ENCODE measurements around the gene CRYGC. TPM values are rescaled to one million over a fixed set of nuclear protein-coding genes. Genes with fewer than 3 reads are reported as not detected.
"Not testable (repeated sequence)": the region's sequence is repeated elsewhere in the genome, so short reads cannot be mapped to it uniquely, and the experiment has no call there.

CRYGC gene
- total RNA-seq, 1 experiment from 2014 or later, result not detected

DNA sequence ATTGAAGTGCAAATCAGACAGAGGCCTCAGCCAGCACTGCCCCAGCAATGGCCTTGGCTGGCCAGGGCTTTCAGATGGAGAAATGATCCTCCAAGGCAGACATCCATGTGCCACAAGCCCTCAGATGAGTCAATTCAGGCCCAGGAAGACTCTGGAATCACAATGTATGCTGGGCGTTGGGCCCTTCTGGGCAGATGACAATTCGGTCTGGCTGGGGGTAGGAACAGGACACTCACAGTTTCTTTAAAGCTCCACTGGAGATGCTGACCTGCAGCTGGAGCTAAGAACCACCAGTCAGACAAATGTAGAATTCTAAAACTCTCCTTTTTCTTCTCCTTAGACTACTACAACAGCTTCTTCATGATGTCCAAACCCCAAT is 7.1 kb upstream of the CRYGC start:
- DNase-seq (ENCODE audit: low spot score), result no peak

DNA sequence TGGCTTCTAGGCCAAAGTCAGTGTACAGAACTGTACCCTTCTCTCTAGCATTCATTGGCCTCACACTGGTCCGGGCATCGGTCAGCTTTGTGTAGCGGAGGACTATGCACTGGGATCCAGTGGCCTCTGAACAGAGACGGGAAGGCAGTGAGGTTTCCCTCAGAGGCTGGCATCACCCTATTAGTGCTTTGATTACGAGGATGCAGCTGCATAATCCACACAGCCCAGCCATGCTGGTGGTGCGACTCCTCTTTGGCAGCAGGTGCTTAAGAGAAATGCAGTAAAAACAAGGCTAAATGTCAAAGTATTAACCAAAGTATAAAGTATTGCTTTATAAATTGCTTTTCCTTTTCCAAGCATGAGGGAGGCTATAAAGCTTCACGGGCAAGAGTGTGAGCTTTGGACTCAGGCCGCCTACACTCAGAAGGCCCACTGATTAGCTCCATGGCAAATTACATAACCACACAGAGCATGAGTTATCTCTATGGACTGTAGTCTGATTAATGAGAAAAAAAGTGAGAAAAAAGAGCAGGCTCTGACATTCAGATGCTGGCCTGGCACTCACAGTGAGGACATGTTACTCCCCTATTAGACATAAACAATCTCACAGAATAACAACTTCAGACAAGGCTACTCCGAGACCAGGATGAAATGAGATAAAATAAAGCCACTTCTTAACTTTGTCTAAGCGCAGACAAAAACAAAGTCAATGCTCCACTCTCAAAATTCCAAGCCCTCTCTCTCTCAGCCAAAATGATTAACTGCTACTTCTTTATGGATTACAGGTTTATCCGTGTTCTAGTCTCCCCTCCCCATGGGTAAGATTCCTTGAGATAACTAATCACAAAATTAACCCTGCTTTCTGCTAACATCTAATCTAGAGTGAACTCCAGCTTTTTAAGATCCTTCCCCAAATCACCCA is 6.4 kb upstream of the CRYGC start:
- no peak for DNase-seq (ENCODE audit: low spot score)

DNA sequence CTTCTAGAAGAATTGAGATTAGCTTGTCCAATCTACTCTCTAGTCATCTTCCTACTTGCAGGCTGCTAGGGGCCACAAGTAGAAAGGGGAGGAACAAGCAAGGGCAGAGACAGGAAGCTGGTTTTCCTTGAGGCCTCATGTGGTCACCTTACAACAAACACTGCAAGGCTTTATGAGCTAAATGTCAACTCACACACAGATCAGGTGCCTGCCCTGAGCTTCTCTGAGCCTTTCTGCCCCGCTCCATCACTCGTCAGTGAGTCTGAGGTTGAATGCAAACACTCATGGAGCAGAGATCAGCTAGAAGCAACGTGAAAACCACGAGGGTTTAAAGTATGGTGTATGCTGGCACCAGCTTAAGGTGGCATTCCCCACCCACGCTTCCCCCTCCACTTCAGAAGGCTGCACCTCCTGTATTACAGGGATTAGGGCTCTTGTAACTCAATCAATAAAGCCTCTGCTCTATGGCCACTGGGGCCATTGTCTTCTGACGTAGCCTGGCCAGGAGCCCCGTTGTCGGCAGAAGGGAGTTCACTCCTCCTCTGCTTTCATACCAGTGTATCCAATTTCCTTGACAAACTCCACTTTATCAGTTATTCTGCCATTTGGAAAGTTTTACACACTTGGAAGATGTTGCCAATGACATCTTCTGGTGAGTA is 5.4 kb upstream of the CRYGC start:
- peak; percentile 44 for DNase-seq (ENCODE audit: low spot score)

DNA sequence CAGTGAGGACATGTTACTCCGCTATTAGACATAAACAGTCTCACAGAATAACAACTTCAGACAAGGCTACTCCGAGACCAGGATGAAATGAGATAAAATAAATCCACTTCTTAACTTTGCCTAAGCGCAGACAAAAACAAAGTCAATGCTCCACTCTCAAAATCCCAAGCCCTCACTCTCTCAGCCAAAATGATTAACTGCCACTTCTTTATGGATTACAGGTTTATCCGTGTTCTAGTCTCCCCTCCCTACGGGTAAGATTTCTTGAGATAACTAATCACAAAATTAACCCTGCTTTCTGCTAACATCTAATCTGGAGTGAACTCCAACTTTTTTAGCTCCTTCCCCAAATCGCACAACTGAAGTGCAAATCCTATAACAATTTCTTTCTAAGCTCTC is 1.1 kb upstream of the CRYGC start:
- no peak for DNase-seq (ENCODE audit: low spot score)

DNA sequence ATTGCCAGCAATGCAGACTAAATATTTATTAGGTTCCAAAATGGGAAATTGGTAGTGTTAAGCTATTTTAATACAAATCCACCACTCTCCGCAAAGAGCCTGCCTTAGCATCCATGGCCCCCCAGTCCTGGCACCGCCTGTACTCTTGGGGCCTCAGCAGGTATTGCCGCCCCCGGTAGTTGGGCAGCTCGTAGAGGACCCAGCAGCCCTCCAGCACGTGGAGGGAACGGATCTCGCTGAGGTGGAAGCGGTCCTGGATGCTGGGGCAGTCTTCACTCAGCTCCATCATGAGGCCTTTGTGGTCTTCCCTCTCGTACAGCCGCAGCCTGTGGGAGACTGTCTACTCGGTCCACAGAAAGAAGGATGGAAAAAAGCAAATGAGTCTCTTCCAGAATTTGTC is 1.5 kb downstream of the CRYGC start:
- no peak for DNase-seq (ENCODE audit: low spot score)

DNA sequence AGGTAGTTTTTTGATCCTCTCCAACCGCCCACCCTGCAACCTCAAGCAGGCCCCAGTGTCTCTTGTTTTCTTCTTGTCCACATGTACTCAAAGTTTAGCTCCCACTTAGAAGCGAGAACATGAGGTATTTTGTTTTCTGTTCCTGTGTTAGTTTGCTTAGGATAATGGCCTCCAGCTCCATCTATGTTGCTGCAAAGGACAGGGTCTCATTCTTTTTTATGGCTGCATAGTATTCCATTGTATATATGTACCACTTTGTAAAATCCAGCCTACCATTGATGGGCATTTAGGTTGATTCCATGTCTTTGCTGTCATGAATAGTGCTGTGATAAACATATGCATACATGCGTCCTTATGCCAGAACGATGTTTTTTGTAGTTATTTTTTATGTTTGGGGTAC is 2.5 kb downstream of the CRYGC start:
- no peak for DNase-seq (ENCODE audit: low spot score)

DNA sequence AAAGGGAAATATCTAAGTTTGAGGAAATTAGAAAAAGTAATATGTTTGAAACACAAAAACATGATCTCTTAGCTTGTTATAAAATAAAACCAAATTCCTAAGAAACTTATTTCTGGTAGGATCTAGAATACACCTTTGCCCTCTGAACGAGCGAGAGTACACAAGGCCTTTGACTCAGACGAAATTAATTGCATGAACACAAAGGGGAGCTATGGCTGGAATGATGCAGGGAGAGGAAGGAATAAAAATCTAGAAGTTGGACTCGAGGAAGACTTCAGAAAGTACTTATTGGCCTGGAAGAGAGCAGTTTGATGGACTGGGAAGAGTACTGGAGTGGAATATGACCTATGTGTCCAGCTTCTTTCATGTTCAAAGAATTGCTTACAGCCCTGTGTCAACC is 4.4 kb downstream of the CRYGC start:
- DNase-seq (ENCODE audit: low spot score), result no peak

DNA sequence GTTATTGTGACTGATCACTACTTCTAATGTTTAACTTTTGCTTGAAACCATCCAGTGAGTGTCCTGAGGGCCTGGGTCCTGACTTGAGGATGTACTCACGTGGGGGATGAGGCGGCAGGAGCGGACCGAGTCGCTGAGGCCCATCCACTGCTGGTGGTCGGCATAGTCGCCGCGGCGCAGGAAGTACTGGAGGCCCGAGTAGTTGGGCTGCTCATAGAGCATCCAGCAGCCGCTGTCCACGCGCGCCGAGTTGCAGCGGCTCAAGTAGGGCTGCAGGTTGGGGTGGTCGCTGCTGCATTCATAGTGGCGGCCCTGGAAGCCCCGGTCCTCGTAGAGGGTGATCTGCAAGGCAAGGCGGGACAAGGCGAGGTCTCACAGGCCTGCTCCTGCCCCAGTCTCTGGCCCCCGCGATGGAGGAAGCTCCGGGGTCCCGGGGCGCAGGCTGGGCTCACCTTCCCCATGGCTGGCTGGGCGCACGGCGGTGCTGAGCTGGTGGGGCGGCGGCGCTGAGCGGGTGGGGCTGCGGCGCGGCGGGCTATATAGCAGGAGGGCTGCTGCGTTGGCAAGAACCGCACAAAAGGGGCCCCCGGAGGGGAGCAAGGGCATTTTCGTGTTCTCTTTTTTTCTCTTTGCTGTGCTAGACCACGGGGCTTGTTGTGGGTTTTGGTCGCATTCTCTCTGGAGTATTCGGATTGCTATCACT is 5.5 kb downstream of the CRYGC start, which contains the start of gene CRYGD:
Gene CRYGD (minus strand): TSS at position 512 of the 703 bp plus-strand sequence. CDS start 51 bp downstream, at position 461.
- DNase-seq (ENCODE audit: low spot score), result not testable (repeated sequence)

DNA sequence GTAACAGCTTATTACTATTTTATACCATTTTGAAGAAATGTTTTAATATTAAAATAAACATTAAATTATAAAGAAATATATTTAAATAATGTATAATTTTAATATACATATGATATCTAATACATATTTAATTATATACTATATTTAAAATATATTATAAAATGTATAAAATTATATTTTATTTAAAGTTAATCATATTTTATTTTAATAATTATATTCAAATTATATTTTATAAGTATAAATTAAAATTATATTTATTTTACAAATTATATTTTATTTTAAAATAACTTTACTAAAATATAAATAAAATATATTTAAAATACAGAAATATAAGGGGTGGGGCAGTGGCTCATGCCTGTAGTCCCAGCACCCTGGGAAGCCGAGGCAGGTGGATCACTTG is 7.4 kb downstream of the CRYGC start:
- DNase-seq (ENCODE audit: low spot score), result no peak

DNA sequence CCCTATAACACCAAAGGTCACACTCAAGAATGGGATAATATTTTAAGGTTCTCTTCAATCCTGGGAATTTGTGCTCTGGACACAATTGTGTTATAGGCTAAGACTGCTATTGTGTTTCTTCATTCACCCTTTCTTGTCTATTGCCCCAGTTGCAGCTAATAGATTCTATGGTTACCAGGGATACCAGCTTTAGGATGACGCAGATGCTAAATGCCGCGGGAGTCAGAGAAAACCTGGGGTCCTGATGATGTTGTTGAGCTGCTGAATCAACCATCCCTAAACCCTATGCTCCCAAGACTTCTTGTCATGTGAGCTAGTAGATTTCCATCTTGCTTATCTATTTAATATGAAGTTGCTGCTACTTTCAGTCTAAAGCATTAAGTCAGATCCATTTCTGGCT is 10.7 kb downstream of the CRYGC start:
- DNase-seq (ENCODE audit: low spot score), result no peak

DNA sequence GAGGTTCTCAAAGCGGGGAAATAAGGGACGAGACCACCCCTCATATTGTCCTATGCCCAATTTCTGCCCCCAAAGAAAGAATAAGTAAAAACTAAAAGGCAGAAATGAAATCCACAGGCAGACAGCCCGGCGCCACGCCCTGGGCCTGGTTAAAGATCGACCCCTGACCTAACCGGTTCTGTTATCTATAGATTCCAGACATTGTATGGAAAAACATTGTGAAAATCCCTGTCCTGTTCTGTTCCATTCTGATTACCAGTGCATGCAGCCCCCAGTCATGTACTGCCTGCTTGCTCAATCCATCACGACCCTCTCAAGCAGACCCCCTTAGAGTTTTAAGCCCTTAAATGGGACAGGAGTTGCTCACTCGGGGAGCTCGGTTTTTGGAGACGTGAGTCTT is 12.2 kb downstream of the CRYGC start:
- not testable (repeated sequence) for DNase-seq (ENCODE audit: low spot score)

DNA sequence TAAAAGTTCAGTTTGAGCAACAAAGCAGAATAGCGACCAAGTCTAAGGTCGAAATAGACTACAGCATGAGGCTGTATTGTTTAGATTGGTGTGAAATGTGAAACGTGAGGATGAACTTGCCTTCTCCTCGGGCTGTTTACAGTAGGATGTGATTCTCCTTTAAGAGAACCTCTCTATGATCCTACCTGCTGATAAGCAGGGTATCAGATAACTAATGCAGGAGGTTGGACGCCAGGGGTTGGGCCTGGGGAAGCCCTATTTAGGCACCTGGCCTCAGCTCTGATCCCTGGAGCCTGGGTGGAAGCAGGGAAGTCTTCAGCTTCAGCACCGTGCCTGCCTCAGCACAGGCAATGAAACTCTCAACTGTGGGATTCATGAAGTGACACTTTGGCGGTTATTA is 16.7 kb downstream of the CRYGC start:
- no peak for DNase-seq (ENCODE audit: low spot score)

DNA sequence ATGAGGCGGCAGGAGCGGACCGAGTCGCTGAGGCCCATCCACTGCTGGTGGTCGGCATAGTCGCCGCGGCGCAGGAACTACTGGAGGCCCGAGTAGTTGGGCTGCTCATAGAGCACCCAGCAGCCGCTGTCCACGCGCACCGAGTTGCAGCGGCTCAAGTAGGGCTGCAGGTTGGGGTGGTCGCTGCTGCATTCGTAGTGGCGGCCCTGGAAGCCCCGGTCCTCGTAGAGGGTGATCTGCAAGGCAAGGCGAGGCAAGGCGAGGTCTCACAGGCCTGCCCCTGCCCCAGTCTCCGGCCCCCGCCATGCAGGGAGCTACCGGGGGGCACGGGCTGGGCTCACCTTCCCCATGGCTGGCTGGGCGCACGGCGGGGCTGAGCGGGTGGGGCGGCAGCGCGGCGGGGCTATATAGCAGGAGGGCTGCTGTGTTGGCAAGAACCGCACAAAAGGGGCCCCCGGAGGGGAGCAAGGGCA is 17.3 kb downstream of the CRYGC start:
- not testable (repeated sequence) for DNase-seq (ENCODE audit: low spot score)

DNA sequence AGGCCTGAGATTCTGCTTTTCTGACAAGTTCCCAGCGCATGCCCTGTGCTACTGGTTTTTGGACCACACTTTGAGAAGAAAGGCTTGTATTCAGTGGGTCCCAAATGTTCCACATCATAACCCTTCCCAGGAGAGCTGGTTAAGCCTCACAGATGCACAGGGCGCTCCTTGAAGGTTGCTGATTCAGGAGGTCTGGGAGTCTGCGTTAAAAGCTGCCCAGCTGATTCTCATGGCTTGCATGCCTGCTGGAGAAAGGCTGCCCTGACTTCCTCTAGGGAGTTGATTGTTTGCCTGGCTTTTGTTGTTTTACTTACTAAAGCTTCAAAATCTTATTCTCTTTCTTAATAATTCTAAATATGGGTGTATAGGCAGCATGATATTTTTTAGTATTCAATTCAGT is 26.0 kb downstream of the CRYGC start:
- no peak for DNase-seq (ENCODE audit: low spot score)

DNA sequence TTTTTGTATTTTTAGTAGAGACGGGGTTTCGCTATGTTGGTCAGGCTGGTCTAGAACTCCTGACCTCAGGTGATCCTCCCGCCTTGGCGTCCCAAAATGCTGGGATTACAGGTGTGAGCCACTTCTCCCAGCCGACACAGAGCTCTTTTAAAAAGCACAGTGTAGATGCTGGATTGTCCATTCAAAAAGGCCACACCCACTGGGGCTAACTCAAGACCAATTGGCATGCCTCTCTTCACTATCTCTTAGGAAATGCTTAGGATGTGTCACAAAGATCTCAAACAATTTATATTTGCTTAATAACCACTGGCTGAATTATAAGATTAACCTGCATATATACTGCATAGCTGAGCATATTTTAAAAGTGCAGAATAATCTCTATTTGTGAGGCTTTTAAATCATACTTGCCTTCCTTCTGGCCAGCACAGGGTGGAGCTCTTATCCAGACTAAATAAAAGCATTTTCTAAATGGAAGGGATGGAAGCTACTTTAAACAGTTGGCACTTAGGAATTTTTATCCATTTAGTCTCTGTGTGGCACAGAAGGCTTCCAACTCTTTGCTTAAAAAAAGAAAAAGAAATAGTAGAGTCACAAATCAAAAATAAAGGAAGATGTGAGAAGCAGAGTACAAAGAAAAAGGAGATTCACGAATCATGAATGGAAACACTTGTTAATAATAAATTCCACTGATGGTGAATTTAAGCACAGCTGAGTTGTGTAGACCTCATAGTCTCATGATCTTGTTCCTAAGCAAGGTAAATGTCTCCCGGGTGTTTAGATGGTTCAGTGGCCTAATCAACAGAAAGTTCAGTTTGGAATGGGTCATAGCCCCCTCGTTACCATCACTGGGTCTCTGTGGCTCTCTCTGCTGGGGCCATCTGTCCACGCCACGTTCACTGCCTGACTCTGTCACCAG is 27.7 kb downstream of the CRYGC start:
- DNase-seq (ENCODE audit: low spot score), result peak; percentile 24

DNA sequence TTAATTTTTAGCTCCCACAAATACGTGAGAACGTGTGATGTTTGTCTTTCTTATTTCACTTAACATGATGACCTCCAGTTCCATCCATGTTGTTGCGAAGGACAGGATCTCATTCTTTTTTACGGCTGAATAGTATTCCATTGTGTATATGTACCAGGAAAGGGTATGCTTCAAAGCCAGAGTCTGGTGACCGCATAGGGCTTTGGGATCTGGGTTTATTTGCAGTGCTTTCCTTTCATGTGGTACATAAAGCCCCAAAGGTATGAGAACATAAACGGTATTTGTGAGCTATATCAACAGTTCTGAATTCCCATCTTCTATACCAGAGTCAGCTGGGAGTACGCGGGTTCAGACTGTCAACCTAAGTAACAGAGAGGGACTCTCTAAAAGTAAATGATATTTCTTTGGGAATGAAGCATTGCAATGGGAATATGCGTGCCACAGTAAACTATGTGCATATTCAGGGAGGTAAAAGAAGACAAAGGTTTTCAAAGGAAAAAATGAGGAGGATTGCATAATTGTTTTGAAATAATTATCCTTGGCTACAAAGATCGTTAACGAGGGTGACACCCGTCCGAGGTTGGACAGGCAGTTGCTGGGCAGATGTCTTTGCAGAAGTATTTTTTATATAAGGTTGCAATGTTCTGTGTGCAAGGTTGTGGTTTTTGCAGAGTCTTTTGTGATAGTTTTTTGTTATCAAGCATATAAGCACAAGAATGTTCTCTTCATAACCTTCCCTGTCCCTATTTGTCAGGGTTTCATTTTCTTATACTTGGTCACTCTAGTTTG is 29.8 kb downstream of the CRYGC start:
- DNase-seq (ENCODE audit: low spot score), result no peak

DNA sequence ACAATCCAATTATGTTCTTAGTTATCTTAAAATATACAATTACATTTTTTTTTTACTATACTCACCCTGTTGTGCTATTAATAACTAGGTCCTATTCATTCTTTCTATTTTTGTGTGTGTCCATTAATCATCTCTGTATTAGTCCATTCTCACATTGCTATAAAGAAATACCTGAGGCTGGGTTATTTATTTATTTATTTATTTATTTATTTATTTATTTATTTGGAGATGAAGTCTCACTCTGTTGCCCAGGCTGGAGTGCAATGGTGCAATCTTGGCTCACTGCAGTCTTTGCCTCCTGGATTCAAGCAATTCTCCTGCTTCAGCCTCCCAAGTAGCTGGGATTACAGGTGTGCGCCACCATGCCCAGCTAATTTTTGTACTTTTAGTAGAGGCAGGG is 30.9 kb downstream of the CRYGC start:
- DNase-seq (ENCODE audit: low spot score), result not testable (repeated sequence)

DNA sequence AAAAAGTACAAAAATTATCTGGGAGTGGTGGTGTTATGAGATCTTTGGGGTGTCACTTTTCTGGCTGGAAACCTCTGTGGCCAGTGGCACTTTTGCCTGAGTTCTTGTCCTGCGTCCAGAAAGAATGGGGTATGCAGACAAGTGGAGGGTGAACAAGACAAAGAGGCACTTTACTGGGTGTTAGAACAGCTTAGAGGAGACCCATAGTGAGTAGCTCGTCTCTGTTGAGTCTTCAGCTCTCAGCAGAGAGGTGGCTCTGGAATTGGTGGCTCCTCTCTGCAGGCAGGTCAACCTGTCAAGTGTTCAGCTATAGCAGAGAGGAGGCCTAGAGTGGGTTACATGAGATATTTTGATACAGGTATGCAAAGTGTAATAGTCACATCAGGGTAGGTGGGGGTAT is 31.4 kb downstream of the CRYGC start:
- DNase-seq (ENCODE audit: low spot score), result no peak

DNA sequence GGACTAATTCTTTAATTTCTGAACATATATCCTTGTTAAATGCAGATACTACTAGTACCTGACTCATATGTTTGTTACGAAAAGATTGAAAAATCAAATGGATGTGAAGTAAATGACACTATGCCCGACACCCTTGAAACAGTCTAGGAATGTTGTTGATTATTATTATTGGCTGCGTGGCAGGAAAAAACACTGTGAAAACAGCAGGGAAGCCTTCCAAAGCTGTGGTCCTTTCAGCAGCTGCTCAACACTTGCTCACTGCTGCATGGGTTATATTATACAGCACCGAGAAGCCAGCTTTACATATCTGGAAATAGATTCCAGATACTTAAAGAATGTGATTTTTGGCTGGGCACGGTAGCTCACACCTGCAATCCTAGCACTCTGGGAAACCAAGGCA is 31.8 kb downstream of the CRYGC start:
- no peak for DNase-seq (ENCODE audit: low spot score)

DNA sequence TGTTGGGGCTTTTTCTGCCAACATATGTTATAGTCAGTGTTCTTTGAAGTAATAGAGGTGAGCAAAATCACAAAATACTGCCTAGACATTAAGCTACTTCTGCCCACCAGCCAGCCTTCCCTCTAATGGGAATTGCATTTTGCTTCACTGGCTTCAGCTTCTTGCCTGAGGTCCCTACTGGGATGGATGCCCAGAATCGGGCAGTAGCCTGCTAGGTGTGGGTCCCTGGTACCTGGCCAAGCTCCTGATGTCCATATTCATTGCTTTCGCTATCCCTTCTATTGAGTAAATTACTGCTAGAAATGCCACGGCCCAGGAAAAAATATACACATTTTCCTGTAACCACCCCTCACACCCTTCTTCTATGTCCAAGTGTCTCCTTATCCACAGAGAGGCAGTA is 32.3 kb downstream of the CRYGC start:
- no peak for DNase-seq (ENCODE audit: low spot score)

DNA sequence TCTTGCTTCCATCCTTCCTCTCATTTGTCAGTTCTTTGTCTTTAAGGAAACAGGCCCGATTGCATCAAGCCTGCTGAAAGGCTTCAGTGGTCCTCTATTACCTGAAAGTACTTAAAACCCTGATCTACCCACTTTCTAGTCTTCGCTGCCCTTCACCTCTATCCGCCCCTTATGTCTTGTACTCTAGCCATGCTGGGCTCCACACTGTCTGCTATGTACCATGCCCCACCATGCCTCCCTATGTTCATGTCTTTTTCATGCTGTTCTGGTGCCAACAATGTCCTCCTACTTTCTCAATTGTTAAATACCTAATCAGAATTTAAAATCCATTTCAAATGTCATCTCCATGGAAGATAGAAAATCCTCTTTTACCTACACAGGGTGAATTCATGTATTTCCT is 33.5 kb downstream of the CRYGC start:
- no peak for DNase-seq (ENCODE audit: low spot score)
